Right atrium auricular region (tissue), 2 donors: ENCODE measurements around the gene COQ9. TPM values are rescaled to one million over a fixed set of nuclear protein-coding genes. Genes with fewer than 3 reads are reported as not detected.

Experiments
- DNase-seq: peaks from one replicate; pipeline ENCODE4 v3.0.0-alpha.2; 2019; ENCODE audit warnings: low spot score
- H3K27ac ChIP-seq, 2 donors: fragments of 200-600 bp; sonication (generic); 1 replicate in 1 of 2; 2 replicates in 1 of 2; pipeline ENCODE4 v1.5.1; 2016 to 2019
- H3K27me3 ChIP-seq, 2 donors: fragments of 200-600 bp; sonication (generic); one replicate each; pipeline versions ENCODE4 v1.5.1 to v1.6.0; 2017 to 2019
- H3K36me3 ChIP-seq: fragments of 200-600 bp; sonication (generic); one replicate; pipeline ENCODE4 v1.5.1; 2016
- H3K4me1 ChIP-seq, 2 donors: fragments of 200-600 bp; sonication (generic); one replicate each; pipeline versions ENCODE4 v1.5.1 to v1.6.0; 2017 to 2019
- H3K4me3 ChIP-seq, 2 donors: fragments of 200-600 bp; sonication (generic); 1 replicate in 1 of 2; 2 replicates in 1 of 2; pipeline ENCODE4 v1.5.1; 2017 to 2019; ENCODE audit warnings: mild to moderate bottlenecking in 1 of 2, moderate library complexity in 1 of 2
- H3K9me3 ChIP-seq, 2 donors: fragments of 200-600 bp; sonication (generic); one replicate each; pipeline ENCODE4 v1.5.1; 2019
- total RNA-seq, 2 donors: library from RNA; depleted of rRNA; stranded (reverse); fragments of >200 nt; gene quantifications; one replicate each; pipeline ENCODE4 v1.1.0, GENCODE V29; 2016
- TF ChIP-seq, protein P1 (sequence below), 2 donors: fragments of 200-600 bp; sonication (generic); IDR thresholded peaks; one replicate each; pipeline ENCODE4 v1.5.1; 2019; ENCODE audit warnings: antibody characterized with exemption in 2 of 2

Gene COQ9
- total RNA-seq, 2 donors from 2014 or later = 106 to 153 TPM

DNA sequence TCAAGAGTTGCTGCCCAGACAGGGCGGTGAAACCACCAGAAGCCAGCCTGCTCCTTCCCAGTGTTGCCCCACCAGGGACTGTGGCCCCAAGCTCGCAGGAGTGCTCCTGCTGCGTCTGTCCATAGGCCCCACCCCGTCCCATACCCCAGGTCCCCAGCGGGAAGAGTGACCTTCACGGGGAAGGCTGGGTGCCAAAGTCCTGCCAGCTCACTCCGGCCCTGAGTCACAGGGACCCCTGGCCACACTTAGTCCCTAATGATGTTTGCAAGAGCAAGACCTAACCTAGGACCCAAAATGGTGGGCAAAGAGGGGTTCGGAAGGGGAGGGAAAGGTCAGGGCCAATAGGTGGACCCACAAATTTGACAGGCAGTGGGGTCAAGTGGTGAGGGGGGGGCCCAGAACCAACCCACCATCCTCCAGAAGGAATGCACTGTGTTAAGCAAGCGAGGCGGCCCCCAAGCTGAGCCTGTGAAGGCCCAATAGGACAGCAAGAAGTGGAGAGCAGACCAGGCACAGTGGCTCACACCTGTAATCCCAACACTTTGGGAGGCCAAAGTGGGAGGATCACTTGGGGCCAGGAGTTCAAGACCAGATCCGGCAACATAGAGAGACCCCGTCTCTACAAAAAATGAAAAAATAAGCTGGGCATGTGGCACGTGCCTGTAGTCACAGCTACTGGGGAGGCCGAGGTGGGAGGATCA lies 35.7 kb downstream of the COQ9 start:
- TF ChIP-seq, protein P1, sequence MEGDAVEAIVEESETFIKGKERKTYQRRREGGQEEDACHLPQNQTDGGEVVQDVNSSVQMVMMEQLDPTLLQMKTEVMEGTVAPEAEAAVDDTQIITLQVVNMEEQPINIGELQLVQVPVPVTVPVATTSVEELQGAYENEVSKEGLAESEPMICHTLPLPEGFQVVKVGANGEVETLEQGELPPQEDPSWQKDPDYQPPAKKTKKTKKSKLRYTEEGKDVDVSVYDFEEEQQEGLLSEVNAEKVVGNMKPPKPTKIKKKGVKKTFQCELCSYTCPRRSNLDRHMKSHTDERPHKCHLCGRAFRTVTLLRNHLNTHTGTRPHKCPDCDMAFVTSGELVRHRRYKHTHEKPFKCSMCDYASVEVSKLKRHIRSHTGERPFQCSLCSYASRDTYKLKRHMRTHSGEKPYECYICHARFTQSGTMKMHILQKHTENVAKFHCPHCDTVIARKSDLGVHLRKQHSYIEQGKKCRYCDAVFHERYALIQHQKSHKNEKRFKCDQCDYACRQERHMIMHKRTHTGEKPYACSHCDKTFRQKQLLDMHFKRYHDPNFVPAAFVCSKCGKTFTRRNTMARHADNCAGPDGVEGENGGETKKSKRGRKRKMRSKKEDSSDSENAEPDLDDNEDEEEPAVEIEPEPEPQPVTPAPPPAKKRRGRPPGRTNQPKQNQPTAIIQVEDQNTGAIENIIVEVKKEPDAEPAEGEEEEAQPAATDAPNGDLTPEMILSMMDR (IDR thresholded peaks at IDR 0.05) = no peak
- DNase-seq = no peak
- no peaks in the 10 kb centered on the region for H3K36me3 ChIP-seq
- no peak overlapping the region for H3K27ac ChIP-seq
- H3K9me3 ChIP-seq = no peaks in the 10 kb centered on the region
- no peaks in the 10 kb centered on the region for H3K27me3 ChIP-seq
- H3K4me3 ChIP-seq = no peak overlapping the region
- H3K4me1 ChIP-seq = peaks cover 0 to 52% of the 10 kb centered on the region in 2 donors

DNA sequence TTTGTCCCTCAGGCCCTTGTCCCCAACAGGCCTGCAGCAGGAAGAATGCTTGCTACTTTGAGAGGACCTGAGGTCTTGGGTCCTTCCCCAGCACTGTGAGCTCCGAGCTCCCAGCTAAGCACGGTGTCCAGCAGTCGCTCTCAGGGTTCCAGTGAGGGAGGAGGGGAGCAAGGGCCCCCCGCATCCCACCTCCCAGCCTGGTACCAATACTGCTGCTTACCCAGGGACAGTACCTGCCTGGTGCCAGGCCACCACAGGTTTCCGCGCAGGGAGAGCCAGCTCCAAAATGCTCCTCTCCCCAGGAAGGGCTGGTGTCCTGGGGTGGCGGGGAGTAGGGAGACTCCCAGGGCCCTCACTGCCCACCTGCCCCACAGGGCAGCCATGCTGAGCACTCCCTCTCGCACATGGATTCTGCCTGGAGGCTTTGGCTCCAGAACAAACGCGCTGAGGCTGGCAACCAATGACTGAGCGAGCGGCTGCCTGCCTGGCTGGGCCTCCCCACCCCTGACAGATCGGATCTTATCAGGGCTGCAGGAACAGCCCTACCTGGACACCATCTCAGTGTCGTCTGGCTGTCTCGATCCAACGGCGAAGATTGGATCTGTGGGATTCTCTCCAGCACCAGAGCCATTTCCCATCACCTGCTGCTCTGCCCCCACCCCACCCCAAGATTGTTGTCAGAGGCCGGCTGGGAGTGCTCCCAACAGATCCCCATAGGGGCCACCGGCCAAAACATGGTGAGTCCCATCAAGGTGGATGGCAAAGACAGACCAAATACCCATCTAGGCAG lies 36.6 kb downstream of the COQ9 start:
- Histone ChIP-seq H3K9me3 (no peaks in the 10 kb centered on the region), H3K36me3 (no peaks in the 10 kb centered on the region), H3K4me3 (no peak overlapping the region), H3K27ac (no peak overlapping the region), H3K27me3 (no peaks in the 10 kb centered on the region), H3K4me1 (peaks cover 0 to 43% of the 10 kb centered on the region in 2 donors)
- no peak for DNase-seq
- TF ChIP-seq, protein P1 (IDR thresholded peaks at IDR 0.05) = no peak

DNA sequence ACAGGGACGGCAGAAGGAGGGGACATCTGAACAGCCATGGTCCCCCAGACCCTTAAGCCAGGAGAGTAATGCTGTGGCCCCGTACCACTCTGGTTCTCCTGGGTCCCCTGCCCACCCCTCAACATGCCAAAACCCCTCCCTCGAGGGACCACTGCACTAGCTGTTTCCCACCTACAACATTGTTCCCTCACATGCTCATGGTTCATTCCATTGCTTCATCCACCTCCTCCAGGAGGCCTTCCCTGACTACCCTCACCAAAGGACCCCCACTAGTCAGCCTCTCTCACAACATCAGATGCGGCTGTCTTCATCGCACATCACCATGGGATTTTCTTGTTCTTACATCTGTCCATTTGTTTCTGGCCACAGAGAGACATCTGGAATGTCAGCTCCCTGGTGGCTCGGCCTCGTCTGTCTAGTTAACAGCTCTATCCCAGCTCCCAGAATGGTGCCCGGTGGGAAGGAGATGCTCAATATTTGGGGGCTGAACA lies 37.3 kb downstream of the COQ9 start:
- Histone ChIP-seq H3K9me3 (no peaks in the 10 kb centered on the region), H3K36me3 (no peaks in the 10 kb centered on the region), H3K27me3 (no peaks in the 10 kb centered on the region), H3K4me1 (peaks cover 0 to 36% of the 10 kb centered on the region in 2 donors), H3K27ac (peak overlapping the region in 1 of 2 donors; percentile 73), H3K4me3 (no peak overlapping the region)
- TF ChIP-seq, protein P1 (IDR thresholded peaks at IDR 0.05) = no peak
- no peak for DNase-seq

DNA sequence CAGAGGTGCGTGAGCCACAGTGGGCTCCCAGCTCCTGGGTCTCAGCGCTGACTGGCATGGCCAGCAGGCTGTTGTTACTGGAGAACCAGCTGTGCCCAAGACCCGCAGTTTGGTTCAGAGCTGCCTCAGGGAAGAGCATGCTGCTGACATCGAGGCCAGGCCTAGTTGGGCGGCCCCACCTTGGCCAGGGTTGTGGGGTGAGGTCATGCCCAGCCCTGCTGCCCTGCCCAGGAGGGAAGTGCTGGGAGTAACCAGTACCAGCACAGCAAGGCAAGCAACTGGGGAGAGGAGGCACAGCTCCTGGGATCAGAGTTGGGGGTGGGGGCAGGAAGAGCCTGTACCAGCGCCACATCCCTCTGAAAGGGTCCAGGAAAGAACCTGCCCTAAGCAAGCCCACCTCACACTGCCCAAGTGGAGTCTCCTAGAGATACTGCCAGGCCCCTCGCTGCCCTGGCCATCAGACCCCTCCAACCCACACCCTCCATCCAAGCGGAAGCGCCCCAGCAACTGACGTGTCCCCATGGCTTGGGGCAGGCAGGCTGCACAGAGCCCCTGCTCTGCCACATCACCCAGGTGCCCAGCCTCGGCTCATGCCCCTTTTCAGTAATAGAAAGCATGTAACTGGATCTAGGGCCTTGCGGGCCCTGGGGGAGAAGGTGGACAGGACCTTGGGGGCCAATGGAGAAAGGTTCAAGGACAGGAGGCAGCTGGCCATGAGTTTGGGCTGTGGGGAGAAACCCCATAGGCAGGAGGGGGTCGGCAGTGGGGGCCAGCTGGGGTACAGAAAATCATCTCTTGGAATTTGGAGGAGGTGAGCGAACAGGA lies 38.0 kb downstream of the COQ9 start:
- Histone ChIP-seq H3K27ac (peak overlapping the region; percentile 73 to 75), H3K36me3 (no peaks in the 10 kb centered on the region), H3K4me1 (peaks cover 0 to 30% of the 10 kb centered on the region in 2 donors), H3K4me3 (peak overlapping the region; percentile 70 to 76), H3K9me3 (no peaks in the 10 kb centered on the region), H3K27me3 (no peaks in the 10 kb centered on the region)
- TF ChIP-seq, protein P1 (IDR thresholded peaks at IDR 0.05) = no peak
- no peak for DNase-seq

DNA sequence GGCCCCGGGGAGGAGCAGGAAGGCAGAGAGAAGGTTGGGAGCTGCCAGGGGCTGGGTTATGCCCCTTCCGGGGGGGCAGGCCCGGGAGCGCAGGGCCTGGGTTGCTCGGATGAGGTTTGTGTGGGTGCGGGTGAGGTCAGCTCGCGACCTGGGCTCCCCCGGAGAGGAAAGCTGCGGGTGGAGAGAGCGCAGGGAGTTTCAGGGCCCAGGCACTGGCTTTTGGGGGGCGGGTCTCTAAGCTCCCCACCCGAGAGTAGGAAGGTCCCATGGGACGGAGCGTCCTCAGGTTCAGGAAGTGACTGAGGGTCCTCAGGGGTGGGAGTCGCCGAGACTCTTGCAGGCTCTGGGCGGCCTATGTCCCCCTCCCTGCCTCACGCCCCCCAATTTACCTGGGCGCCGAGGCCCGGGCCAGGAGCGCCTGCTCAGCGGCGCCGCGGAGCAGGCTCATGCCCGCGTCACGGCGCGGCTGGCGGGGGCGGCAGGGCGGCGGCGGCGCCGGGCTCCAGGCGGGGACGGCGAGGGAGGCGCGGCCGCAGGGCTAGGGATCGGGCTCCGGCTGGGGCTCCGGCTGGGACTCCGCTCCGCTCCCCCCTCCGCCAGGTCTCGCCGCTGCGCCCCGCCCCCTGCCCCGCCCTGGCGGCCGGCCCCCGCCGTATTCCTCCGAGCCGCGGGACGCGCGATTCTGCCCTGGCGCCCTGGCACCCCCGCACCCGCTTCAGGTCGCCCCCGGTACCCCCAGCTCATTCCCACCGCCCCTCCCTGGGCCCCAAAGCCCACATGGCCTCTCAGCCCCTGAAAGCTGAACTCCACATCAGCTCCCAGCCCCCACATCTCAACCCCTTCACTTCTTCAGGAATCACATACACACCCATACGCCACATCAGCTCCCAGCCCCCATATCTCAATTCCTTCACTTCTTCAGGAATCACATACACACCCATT lies 38.9 kb downstream of the COQ9 start, which contains the start of gene DOK4:
DOK4 (minus strand) TSS at position 578 of the 942 bp plus-strand sequence. CDS start 6,986 bp downstream, outside the sequence.
- DNase-seq = no peak
- no peaks in the 10 kb centered on the region for H3K27me3 ChIP-seq

More for the DNA sequence above, 38.9 kb downstream of the COQ9 start, which contains the start of gene DOK4:
- Histone ChIP-seq H3K36me3 (no peaks in the 10 kb centered on the region), H3K27ac (peak within 1 kb of the TSS; percentile 73 to 75), H3K9me3 (no peaks in the 10 kb centered on the region), H3K4me3 (peak within 1 kb of the TSS; percentile 70 to 76), H3K4me1 (peaks cover 0 to 21% of the 10 kb centered on the region in 2 donors)
- TF ChIP-seq, protein P1 (IDR thresholded peaks at IDR 0.05) = no peak
